GM21423 (cell line): ENCODE measurements around the gene DOCK3.
"Not testable (repeated sequence)": the region's sequence is repeated elsewhere in the genome, so short reads cannot be mapped to it uniquely, and the experiment has no call there.

ENCODE experiments used
- ATAC-seq: cut with Tn5 transposase; IDR thresholded peaks from one replicate; pipeline ENCODE4 v1.9.1; 2021; ENCODE audit warnings: mild to moderate bottlenecking, moderate library complexity; ENCODE audit not compliant: unreplicated experiment

The DOCK3 gene

DNA sequence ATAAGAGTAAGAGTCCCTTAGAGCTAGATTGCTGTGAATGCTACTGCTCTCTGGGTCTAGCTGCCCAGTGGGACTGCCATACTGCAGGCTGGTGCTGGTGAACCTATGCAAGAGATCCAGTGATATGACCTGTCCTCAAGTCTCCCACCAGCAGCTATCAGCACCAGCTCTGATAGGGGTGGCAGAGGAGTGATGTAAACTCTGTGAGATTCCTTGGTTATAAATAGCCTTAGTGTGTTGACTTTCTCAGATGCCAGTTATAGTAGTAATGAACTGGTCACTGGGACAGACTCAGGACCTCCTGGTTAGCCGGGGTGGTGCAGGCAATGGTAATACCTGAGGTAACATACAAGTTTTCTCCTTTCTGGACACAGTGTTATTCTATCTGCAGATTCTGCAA, 515.5 kb downstream of the DOCK3 start:
- ATAC-seq, result no peak

GRCh38 chr3:51190827-51191226, 516.1 kb downstream of the DOCK3 start:
- no peak for ATAC-seq

DNA sequence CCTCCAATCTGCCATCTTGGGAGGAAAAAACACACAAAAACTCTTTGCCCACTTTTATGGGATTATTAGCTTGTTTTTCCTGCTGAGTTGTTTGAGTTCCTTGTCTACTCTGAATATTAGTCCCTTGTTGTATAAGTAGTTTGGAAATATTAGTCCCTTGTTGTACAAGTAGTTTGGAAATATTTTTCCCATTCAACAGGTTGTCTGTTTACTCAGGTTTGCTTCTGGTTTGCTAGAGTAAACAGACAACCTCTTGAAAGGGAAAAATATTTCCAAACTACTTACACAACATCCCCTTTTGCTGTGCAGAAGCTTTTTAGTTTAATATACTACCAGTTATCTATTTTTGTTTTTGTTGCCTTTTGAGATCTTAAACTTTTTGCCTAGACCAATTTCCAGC, 517.0 kb downstream of the DOCK3 start:
- no peak for ATAC-seq

- ATAC-seq, result no peak
Observed at GRCh38 chr3:51198477-51198876, 523.8 kb downstream of the DOCK3 start.

DNA sequence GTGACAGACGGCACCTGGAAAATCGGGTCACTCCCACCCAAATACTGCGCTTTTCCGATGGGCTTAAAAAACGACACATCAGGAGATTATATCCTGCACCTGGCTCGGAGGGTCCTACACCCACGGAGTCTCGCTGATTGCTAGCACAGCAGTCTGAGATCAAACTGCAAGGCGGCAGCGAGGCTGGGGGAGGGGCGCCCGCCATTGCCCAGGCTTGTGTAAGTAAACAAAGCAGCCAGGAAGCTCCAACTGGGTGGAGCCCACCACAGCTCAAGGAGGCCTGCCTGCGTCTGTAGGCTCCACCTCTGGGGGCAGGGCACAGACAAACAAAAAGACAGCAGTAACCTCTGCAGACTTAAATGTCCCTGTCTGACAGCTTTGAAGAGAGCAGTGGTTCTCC, 524.6 kb downstream of the DOCK3 start:
- not testable (repeated sequence) for ATAC-seq

- no peak for ATAC-seq
Observed at GRCh38 chr3:51216291-51216690, 541.6 kb downstream of the DOCK3 start.

DNA sequence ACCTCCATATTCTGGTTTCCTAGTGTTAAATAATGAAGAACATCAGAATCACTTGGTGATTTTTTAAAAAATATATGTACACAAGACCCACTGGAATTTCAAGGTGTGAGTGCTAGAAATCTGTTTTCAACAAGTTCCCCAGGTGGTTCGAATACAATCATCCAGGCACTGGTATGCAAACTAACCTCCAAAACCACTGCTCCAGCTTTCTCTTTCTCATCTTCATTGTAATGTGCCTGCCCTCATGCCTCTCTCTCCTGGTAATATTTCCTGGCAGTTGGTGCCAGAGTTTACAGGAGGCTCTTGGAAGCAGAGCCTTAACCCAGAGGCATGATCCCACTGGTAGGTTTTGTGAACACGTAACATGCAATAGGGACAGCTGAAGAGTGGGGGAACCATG, 547.2 kb downstream of the DOCK3 start:
- no peak for ATAC-seq

GRCh38 chr3:51224283-51224682, 549.6 kb downstream of the DOCK3 start:
- no peak for ATAC-seq

- ATAC-seq, result no peak
Observed at GRCh38 chr3:51224843-51225242, 550.1 kb downstream of the DOCK3 start.

DNA sequence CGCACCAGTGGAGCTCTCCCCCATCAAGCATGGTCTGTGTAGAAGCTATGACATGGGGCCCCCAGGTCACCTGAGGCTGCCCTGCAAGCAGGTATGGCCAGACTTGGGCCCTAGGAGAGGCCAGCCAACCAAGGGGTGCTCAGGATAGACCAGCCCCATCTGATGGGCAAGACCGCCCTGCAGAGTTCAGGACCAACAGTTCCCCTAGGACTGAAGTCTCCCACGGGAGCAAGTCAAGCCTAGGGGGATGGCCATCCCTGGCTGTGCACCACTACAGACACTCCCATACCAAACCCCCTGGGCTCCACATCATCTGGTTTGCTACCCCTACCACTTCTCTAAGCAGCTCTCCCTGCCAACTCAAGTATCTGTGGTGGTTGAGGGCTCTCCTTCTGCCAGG, 568.2 kb downstream of the DOCK3 start:
- ATAC-seq, result no peak

DNA sequence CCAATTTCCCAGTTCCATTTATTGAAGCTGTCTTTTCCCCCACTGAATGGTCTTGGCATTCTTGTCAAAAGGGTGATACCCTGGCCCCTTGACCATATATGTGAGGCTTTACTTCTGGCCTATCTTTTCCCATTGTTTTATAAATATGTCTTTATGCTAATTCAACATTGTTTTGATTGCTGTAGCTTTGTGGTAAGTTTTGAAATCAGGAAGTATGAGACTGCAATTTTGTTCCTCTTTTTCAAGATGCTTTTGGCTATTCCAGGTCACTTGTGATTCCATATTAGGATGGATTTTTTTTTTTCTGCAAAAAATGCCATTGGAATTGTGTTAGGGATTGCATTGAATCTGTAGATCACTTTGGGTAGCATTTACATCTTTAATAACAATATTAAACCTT, 569.2 kb downstream of the DOCK3 start:
- no peak for ATAC-seq

DNA sequence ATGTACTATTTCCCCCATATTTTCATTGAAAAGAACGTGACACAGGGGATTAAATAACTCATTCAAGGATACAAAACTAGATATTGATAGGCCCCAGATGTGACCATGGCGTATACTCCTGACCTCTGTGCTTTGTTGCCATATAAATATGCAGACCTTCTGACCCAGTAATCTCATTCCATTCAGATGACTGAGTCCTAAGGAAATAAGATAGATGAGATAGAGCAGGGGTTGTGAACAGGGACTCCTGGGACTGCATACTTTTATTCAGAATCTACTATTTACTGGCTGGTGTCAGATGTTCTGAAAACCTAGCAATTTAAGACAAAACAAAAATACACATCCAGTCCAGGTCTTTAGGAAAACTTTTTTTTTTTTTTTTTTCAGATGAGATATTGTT, 571.1 kb downstream of the DOCK3 start:
- ATAC-seq, result no peak

- no peak for ATAC-seq
Observed at GRCh38 chr3:51257870-51258269, 583.1 kb downstream of the DOCK3 start.

- ATAC-seq, result not testable (repeated sequence)
Observed at GRCh38 chr3:51264166-51264565, 589.4 kb downstream of the DOCK3 start.

DNA sequence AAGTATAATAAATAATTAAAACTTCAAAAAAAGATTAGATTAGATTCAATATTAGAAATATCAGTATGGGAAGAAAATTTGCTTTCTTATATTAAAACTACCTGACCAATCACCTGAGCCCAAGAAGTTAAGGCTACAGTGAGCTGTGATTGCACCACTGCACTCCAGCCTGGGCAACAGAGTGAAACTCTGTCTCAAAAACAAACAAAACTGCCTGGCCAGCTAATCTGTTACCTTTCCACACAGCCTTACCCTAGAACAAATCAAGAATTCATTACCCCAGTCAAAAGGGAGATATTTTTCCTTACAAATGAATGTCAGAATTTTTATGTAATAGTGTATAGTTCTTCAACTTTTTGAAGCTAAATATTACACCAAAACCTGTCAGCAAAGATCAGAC, 593.4 kb downstream of the DOCK3 start:
- ATAC-seq, result no peak

GRCh38 chr3:51269466-51269865, 594.7 kb downstream of the DOCK3 start:
- ATAC-seq, result no peak

DNA sequence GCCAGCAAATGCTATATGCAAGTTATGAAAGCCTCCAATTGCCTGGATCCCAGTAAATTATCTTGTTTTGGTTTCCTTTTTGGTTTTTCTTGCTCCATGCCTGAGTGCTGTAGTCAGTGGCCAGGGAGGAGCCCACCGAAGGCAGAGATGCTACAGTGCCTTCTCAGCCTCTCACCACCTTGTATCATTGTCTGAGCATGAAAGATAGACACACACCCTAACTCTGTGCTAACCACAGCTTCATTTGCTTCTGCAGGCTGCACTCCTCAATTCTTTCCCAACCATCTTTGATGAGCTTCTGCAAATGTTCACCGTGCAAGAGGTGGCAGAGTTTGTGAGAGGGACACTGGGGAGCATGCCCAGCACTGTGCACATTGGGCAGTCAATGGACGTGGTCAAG, 595.8 kb downstream of the DOCK3 start:
- no peak for ATAC-seq

- no peak for ATAC-seq
Observed at GRCh38 chr3:51271172-51271571, 596.4 kb downstream of the DOCK3 start.

- ATAC-seq, result no peak
Observed at GRCh38 chr3:51274052-51274451, 599.3 kb downstream of the DOCK3 start.

DNA sequence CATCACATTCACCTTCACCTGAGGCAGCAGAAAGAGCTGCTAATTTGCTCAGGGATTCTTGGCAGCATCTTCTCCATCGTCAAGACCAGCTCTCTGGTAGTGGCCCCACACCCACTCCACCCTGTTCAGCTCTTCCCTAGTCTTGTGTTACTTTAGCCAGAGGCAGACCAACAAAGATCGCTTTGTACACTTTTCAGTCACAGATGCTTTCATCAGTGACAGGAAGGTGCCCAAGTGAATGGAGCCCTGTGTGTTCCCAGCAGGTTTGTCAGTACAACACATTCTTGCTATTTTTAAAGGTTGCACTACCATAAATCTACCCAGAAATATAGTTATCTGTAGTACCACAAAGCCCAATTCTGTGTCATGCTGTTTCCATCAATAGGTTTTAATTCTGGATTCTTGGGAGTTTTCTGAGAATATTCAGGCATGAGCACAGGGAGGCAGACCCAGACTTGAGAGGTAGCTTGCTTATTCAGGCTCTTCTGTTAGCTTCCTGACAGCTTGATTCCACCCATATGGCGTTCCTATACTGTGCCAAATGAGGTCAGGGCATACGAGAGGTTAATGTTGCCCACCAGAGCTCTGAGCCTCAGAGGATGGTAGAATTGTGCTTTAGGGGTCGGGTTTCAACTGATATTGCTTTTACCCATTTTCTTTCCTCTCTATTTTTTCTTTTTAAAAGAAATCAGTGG, 600.5 kb downstream of the DOCK3 start:
- ATAC-seq, result no peak

- ATAC-seq, result no peak
Observed at GRCh38 chr3:51276046-51276445, 601.3 kb downstream of the DOCK3 start.

DNA sequence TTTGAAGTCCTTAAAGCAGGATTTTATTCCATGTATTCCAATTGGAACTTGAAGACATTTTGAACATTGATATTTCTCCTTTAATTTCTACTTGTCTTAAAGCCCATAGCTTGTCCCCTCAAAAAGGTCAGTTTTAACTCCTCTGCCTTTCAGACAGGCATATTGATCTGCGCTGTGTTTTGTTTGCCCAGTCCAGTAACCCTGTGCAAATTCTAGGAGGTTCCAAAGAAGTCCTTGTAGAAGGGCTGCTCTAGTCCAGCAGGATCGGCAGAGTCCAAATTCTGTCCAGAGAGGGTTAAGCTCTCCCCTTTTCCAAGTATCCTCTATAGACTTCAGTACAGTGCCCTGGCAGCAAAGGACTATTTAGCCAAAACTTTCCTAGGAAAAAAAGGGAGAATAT, 604.7 kb downstream of the DOCK3 start:
- no peak for ATAC-seq

DNA sequence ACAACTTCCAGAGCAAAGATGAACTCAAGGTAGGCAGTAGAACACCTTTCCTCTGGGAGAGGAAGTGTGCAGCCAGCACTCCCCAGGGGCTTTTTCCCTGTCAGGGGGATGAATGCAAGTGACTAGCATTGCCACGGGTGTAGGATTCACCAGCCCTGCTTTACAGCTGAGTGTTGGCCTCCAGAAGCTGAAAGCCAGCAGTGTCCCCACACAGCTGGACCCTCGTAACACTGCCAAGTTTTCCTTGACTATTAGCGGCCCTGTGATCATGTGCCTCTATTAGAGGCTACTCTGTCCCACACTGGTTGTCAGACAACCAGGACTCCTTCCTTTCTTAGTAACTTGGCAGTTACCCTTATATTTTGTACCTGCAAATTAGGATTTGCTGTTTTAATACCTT, 605.4 kb downstream of the DOCK3 start:
- ATAC-seq, result no peak
